Testis (tissue), 2 donors: ENCODE data around the gene ITIH5.

Source experiments
- POLR2A ChIP-seq: fragments of 450-650 bp; IDR thresholded peaks from one replicate; pipeline ENCODE4 v1.6.1; 2017; ENCODE audit warnings: antibody characterized with exemption, mild to moderate bottlenecking, moderate library complexity
- TF ChIP-seq, protein P1 (sequence below), 3 experiments: fragments of 450-650 bp in 2 of 3; fragments of 200-600 bp in 1 of 3; sonication (generic) in 1 of 3; IDR thresholded peaks; one replicate each; pipeline ENCODE4 v1.5.1; 2016 to 2019; ENCODE audit warnings: antibody characterized with exemption in 3 of 3, mild to moderate bottlenecking in 2 of 3, moderate library complexity in 1 of 3

DNA sequence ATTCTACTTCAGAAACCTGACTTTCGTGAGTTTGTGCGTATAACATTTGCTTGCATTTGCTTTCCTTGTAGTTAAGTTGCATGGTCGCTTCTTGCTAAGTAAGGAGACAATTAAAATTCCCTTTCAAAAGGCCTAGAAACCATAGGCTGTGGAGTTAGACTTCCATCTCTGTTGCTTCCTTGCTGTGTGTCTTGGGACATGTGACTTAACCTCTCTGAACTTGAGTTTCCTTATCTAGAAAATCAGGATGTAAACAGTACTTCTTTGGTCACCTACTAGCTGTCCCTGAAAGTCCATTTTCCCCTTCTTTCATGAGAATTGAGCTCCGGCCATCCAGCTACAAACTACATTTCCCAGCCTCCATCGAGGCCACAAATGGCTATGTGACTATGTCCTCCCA lies 89.2 kb downstream of the ITIH5 start:
- TF ChIP-seq, protein P1, sequence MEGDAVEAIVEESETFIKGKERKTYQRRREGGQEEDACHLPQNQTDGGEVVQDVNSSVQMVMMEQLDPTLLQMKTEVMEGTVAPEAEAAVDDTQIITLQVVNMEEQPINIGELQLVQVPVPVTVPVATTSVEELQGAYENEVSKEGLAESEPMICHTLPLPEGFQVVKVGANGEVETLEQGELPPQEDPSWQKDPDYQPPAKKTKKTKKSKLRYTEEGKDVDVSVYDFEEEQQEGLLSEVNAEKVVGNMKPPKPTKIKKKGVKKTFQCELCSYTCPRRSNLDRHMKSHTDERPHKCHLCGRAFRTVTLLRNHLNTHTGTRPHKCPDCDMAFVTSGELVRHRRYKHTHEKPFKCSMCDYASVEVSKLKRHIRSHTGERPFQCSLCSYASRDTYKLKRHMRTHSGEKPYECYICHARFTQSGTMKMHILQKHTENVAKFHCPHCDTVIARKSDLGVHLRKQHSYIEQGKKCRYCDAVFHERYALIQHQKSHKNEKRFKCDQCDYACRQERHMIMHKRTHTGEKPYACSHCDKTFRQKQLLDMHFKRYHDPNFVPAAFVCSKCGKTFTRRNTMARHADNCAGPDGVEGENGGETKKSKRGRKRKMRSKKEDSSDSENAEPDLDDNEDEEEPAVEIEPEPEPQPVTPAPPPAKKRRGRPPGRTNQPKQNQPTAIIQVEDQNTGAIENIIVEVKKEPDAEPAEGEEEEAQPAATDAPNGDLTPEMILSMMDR (IDR thresholded peaks at IDR 0.05) = no peak
- TF ChIP-seq POLR2A = no peak
